GM19099 (cell line): Measurements from ENCODE around the gene LBHD1.

Source experiments
- POLR2A ChIP-seq: IDR thresholded peaks from 3 replicates; pipeline ENCODE4 v1.6.1; 2011; ENCODE audit warnings: low read depth; ENCODE audit not compliant: insufficient read length; ENCODE audit errors: extremely low read depth

The LBHD1 gene

DNA sequence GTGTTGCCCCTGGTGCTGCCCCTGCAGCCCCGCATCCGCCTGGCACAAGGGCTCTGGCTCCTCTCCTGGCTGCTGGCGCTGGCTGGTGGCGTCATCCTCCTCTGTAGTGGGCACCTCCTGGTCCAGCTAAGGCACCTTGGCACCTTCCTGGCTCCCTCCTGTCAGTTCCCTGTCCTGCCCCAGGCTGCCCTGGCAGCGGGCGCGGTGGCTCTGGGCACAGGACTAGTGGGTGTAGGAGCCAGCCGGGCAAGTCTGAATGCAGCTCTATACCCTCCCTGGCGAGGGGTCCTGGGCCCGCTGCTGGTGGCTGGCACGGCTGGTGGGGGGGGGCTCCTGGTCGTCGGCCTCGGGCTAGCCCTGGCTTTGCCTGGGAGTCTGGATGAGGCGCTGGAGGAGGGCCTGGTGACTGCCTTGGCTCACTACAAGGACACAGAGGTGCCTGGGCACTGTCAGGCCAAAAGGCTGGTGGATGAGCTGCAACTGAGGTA is 58.7 kb downstream of the LBHD1 start:
- no peak for TF ChIP-seq POLR2A
